ENCODE measurements around the gene ETHE1. TPM values are rescaled to one million over a fixed set of nuclear protein-coding genes. Genes with fewer than 3 reads are reported as not detected.

Gene ETHE1
- total RNA-seq, 1 donor from 2014 or later = 16.0 TPM

DNA sequence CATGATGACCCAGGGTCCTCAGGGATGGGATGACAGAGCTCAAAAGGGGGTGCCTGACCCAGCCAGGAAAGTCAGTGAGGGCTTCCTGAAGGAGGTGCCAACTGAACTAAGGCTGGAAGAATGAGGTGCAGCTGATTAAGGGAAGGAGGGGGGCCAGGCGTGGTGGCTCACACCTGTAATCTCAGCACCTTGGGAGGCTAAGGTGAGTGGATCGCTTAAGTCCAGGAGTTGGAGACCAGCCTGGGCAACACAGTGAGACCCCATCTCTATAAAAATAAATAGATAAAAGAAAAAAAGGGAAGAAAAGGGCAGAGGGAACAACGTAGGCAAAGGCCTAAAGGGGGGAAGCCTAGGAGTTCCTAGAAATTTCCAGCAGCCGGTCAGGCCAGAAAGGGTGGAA lies 52.5 kb downstream of the ETHE1 start:
- no peak overlapping the region for H3K27ac Mint-ChIP-seq (ENCODE audit: unreplicated experiment)
- TF ChIP-seq, protein P1, sequence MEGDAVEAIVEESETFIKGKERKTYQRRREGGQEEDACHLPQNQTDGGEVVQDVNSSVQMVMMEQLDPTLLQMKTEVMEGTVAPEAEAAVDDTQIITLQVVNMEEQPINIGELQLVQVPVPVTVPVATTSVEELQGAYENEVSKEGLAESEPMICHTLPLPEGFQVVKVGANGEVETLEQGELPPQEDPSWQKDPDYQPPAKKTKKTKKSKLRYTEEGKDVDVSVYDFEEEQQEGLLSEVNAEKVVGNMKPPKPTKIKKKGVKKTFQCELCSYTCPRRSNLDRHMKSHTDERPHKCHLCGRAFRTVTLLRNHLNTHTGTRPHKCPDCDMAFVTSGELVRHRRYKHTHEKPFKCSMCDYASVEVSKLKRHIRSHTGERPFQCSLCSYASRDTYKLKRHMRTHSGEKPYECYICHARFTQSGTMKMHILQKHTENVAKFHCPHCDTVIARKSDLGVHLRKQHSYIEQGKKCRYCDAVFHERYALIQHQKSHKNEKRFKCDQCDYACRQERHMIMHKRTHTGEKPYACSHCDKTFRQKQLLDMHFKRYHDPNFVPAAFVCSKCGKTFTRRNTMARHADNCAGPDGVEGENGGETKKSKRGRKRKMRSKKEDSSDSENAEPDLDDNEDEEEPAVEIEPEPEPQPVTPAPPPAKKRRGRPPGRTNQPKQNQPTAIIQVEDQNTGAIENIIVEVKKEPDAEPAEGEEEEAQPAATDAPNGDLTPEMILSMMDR (IDR thresholded peaks at IDR 0.05; ENCODE audit: partially characterized antibody, unreplicated experiment) = no peak
- H3K4me3 Mint-ChIP-seq (ENCODE audit: unreplicated experiment) = no peak overlapping the region
- H3K4me1 Mint-ChIP-seq (ENCODE audit: low read depth, unreplicated experiment) = no peaks in the 10 kb centered on the region
- H3K27me3 Mint-ChIP-seq (ENCODE audit: unreplicated experiment) = peaks cover 8% of the 10 kb centered on the region
- peaks cover 3% of the 10 kb centered on the region for H3K9me3 Mint-ChIP-seq (ENCODE audit: unreplicated experiment)
- no peaks in the 10 kb centered on the region for H3K36me3 Mint-ChIP-seq (ENCODE audit: unreplicated experiment)
- no peak for DNase-seq

DNA sequence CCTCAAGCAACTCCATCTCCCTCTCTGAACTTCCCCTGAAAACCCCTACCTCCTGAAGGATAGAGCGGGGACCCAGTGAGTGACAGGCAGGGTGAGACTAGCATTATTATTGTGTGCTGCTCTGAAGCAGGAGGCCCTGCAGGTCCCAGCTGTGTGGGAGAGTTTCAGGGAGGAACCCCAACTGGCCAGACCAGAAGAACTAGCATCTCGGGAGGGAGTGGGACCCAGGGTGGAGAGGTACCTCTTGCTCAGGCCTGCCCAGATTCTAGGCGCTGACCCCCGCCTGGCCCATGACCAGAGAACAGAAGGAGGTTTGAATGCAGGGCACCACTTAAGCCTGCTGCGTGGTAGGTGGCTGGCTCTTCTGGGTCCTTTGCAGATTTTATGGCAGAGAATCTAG lies 55.9 kb downstream of the ETHE1 start:
- Mint-ChIP-seq H3K27me3 (ENCODE audit: unreplicated experiment) (peaks cover 9% of the 10 kb centered on the region), H3K4me1 (ENCODE audit: low read depth, unreplicated experiment) (no peaks in the 10 kb centered on the region), H3K4me3 (ENCODE audit: unreplicated experiment) (no peak overlapping the region), H3K27ac (ENCODE audit: unreplicated experiment) (no peak overlapping the region), H3K9me3 (ENCODE audit: unreplicated experiment) (peaks cover 3% of the 10 kb centered on the region), H3K36me3 (ENCODE audit: unreplicated experiment) (no peaks in the 10 kb centered on the region)
- DNase-seq = no peak
- TF ChIP-seq, protein P1 (IDR thresholded peaks at IDR 0.05; ENCODE audit: partially characterized antibody, unreplicated experiment) = no peak

DNA sequence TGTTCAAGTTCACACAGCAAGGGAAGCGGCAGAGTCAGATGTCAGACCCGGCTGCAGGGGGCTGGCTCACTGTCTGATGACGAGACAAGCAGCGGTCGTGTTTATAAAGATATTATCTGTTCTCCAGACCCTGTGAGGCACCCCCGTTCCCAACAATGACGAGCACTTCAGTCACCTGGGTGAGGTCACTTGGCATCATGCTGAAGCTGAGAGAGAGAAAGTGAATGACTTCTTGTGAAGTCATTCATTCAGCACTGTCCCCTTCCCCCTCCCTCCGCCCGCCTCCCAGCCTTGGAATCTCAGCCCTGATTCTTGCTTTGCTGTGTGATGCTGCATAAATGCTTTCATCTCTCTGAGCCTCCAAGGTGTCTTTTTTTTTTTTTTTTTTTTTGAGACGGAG lies 56.7 kb downstream of the ETHE1 start:
- H3K9me3 Mint-ChIP-seq (ENCODE audit: unreplicated experiment) = peaks cover 4% of the 10 kb centered on the region
- TF ChIP-seq, protein P1 (IDR thresholded peaks at IDR 0.05; ENCODE audit: partially characterized antibody, unreplicated experiment) = no peak
- H3K4me1 Mint-ChIP-seq (ENCODE audit: low read depth, unreplicated experiment) = no peaks in the 10 kb centered on the region
- H3K36me3 Mint-ChIP-seq (ENCODE audit: unreplicated experiment) = no peaks in the 10 kb centered on the region
- DNase-seq = no peak
- H3K27ac Mint-ChIP-seq (ENCODE audit: unreplicated experiment) = no peak overlapping the region
- H3K27me3 Mint-ChIP-seq (ENCODE audit: unreplicated experiment) = peaks cover 11% of the 10 kb centered on the region
- no peak overlapping the region for H3K4me3 Mint-ChIP-seq (ENCODE audit: unreplicated experiment)

DNA sequence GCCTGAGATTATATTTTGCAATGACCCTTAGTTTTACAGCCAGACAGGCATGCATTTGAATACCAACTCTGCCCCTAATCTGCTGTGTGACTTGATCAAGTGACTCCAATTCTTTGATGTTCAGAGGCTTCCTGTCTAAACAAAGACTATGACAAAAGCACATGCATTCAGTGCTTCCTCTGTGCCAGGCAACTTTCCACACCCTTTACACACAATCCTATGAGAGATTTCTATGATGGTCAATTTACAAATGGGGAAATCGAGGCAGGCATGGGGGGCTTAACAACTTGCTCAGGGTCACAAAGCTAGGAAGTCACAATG lies 57.9 kb downstream of the ETHE1 start:
- no peak overlapping the region for H3K4me3 Mint-ChIP-seq (ENCODE audit: unreplicated experiment)
- no peaks in the 10 kb centered on the region for H3K36me3 Mint-ChIP-seq (ENCODE audit: unreplicated experiment)
- DNase-seq = no peak
- H3K27me3 Mint-ChIP-seq (ENCODE audit: unreplicated experiment) = peaks cover 8% of the 10 kb centered on the region
- no peak overlapping the region for H3K27ac Mint-ChIP-seq (ENCODE audit: unreplicated experiment)
- H3K4me1 Mint-ChIP-seq (ENCODE audit: low read depth, unreplicated experiment) = no peaks in the 10 kb centered on the region
- peaks cover 3% of the 10 kb centered on the region for H3K9me3 Mint-ChIP-seq (ENCODE audit: unreplicated experiment)
- TF ChIP-seq, protein P1 (IDR thresholded peaks at IDR 0.05; ENCODE audit: partially characterized antibody, unreplicated experiment) = no peak

DNA sequence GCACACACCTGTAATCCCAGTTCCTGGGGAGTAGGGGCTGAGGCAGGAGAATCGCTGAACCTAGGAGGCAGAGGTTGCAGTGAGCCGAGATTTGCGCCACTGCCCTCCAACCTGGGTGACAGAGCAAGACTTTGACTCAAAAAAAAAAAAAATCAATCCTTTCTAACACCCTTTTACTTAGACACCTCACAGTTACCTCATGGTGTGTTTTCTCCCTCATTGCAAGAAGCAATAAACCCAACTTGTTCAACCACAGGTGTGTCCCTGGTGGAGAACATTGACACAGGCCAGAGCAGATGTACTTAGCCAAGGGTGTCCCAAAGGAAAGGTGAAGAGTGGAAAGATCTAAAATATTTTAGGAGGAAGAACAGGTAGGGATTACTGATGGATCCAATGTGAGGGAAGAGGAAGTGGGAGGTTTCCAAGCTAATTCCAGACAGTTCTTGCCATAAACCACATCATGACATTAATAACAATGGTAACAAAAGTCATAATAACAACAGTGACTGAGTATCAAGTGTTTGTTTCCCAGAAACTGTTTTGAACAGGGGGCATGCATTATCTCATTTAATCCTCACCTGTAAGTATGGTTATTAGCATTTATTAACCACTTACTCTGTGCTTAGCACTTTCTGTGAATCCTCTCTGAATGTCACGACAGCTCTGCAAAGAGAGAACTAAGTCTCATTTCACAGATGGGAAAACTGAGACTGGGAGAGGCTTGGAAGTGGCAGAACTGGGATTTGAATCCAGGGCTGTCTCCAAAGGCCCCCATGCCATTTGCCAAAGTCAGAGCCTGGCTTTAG lies 58.4 kb downstream of the ETHE1 start:
- no peaks in the 10 kb centered on the region for H3K4me1 Mint-ChIP-seq (ENCODE audit: low read depth, unreplicated experiment)
- H3K36me3 Mint-ChIP-seq (ENCODE audit: unreplicated experiment) = no peaks in the 10 kb centered on the region
- DNase-seq = no peak
- peaks cover 4% of the 10 kb centered on the region for H3K27me3 Mint-ChIP-seq (ENCODE audit: unreplicated experiment)
- H3K4me3 Mint-ChIP-seq (ENCODE audit: unreplicated experiment) = no peak overlapping the region
- H3K9me3 Mint-ChIP-seq (ENCODE audit: unreplicated experiment) = peaks cover 3% of the 10 kb centered on the region
- TF ChIP-seq, protein P1 (IDR thresholded peaks at IDR 0.05; ENCODE audit: partially characterized antibody, unreplicated experiment) = no peak
- H3K27ac Mint-ChIP-seq (ENCODE audit: unreplicated experiment) = no peak overlapping the region

All from glutamatergic neuron (in vitro differentiated cells).